Mesendoderm (in vitro differentiated cells): ENCODE measurements around the gene ZC3H7B.

Experiments
- DNase-seq: peaks from one replicate; pipeline ENCODE4 v3.0.0; 2013
- H2AK5ac ChIP-seq: 2 replicates; pipeline ENCODE4 v1.6.1; 2013; ENCODE audit warnings: low read length, inconsistent platforms
- H2BK120ac ChIP-seq: 2 replicates; pipeline ENCODE4 v1.6.1; 2013; ENCODE audit warnings: low read depth, mild to moderate bottlenecking, low read length, moderate library complexity, mixed read lengths
- H2BK15ac ChIP-seq: replicated peaks from 2 replicates; pipeline ENCODE4 v1.6.1; 2013; ENCODE audit warnings: low read depth, mild to moderate bottlenecking, moderate library complexity
- H2BK5ac ChIP-seq: 2 replicates; pipeline ENCODE4 v1.6.1; 2013; ENCODE audit warnings: low read length, inconsistent platforms
- H3K18ac ChIP-seq: 2 replicates; pipeline ENCODE4 v1.6.1; 2013; ENCODE audit warnings: mild to moderate bottlenecking, low read length, mixed read lengths
- H3K23ac ChIP-seq: one replicate; pipeline ENCODE4 v1.6.1; 2013; ENCODE audit warnings: low read length
- H3K27ac ChIP-seq: 2 replicates; pipeline ENCODE4 v1.5.1; 2013; ENCODE audit warnings: low read depth, mild to moderate bottlenecking, inconsistent platforms, low read length, moderate library complexity
- H3K27me3 ChIP-seq: 2 replicates; pipeline ENCODE4 v1.6.1; 2013; ENCODE audit warnings: low read length, control low read depth, mild to moderate bottlenecking, inconsistent platforms; ENCODE audit not compliant: insufficient read depth, poor library complexity
- H3K36me3 ChIP-seq: 2 replicates; pipeline ENCODE4 v1.6.1; 2013; ENCODE audit warnings: low read length, inconsistent platforms; ENCODE audit not compliant: control insufficient read depth, insufficient read depth
- H3K4ac ChIP-seq: one replicate; pipeline ENCODE4 v1.6.1; 2013; ENCODE audit warnings: low read depth, mild to moderate bottlenecking, low read length, moderate library complexity
- H3K4me1 ChIP-seq: 2 replicates; pipeline ENCODE4 v1.6.1; 2013; ENCODE audit warnings: low read depth, low read length, inconsistent platforms; ENCODE audit not compliant: control insufficient read depth
- H3K4me2 ChIP-seq: 2 replicates; pipeline ENCODE4 v1.6.1; 2013; ENCODE audit warnings: low read length
- H3K4me3 ChIP-seq: 2 replicates; pipeline ENCODE4 v1.5.1; 2013; ENCODE audit warnings: mild to moderate bottlenecking, low read length
- H3K56ac ChIP-seq: one replicate; pipeline ENCODE4 v1.6.1; 2013; ENCODE audit warnings: low read length
- H3K79me1 ChIP-seq: 2 replicates; pipeline ENCODE4 v1.6.1; 2013; ENCODE audit warnings: low read length, inconsistent platforms
- H3K79me2 ChIP-seq: 2 replicates; pipeline ENCODE4 v1.6.1; 2013; ENCODE audit warnings: mild to moderate bottlenecking, low read length; ENCODE audit not compliant: control insufficient read depth, insufficient read depth
- H3K9ac ChIP-seq: 2 replicates; pipeline ENCODE4 v1.6.1; 2013; ENCODE audit warnings: low read length, inconsistent platforms
- H4K5ac ChIP-seq: one replicate; pipeline ENCODE4 v1.6.1; 2013; ENCODE audit warnings: low read length
- H4K8ac ChIP-seq: one replicate; pipeline ENCODE4 v1.6.1; 2013; ENCODE audit warnings: low read depth, mild to moderate bottlenecking, control low read depth, low read length, moderate library complexity
- WGBS: extraction: QIAGEN DNeasy Blood & Tissue Kit; methylation state at CpG from one replicate; pipeline ENCODE4 v1.1.7; 2013; ENCODE audit warnings: low lambda C conversion rate, missing lambda C conversion rate; ENCODE audit not compliant: insufficient coverage; ENCODE audit errors: extremely low coverage; 5-methylcytosine and 5-hydroxymethylcytosine counted together

ZC3H7B gene

GRCh38 chr22:41280854-41281253 lies 20.5 kb upstream of the ZC3H7B start:
- Histone ChIP-seq H3K18ac (no peak overlapping the region), H3K9ac (no peak overlapping the region), H3K36me3 (peaks cover 12% of the 10 kb centered on the region), H2BK15ac (no peak overlapping the region), H3K4me3 (no peak overlapping the region), H3K4ac (no peak overlapping the region), H2BK120ac (no peak overlapping the region), H3K56ac (no peak overlapping the region), H2AK5ac (no peak overlapping the region), H4K5ac (no peak overlapping the region), H3K27me3 (no peaks in the 10 kb centered on the region), H3K4me2 (no peak overlapping the region), H3K79me1 (peaks cover 15% of the 10 kb centered on the region), H3K4me1 (no peaks in the 10 kb centered on the region), H4K8ac (no peak overlapping the region), H2BK5ac (no peak overlapping the region), H3K79me2 (peaks cover 28% of the 10 kb centered on the region), H3K23ac (no peak overlapping the region), H3K27ac (no peak overlapping the region)
- no peak for DNase-seq
- WGBS: no CpG with 5 or more reads among the region's 2 CpGs

- H3K27me3 ChIP-seq: no peaks in the 10 kb centered on the region
- no peak overlapping the region for H3K27ac ChIP-seq
- H3K9ac ChIP-seq: peak overlapping the region; percentile 91
- H2BK5ac ChIP-seq: no peak overlapping the region
- peaks cover 4% of the 10 kb centered on the region for H3K4me1 ChIP-seq
- H3K79me1 ChIP-seq: peaks cover 14% of the 10 kb centered on the region
- H3K18ac ChIP-seq: no peak overlapping the region
- no peak overlapping the region for H3K4me3 ChIP-seq
- DNase-seq: no peak
- no peak overlapping the region for H2BK15ac ChIP-seq
- no peak overlapping the region for H3K4me2 ChIP-seq
- no peak overlapping the region for H4K8ac ChIP-seq
- H3K56ac ChIP-seq: peak overlapping the region; percentile 95
- H3K79me2 ChIP-seq: peaks cover 28% of the 10 kb centered on the region
- H3K36me3 ChIP-seq: peaks cover 12% of the 10 kb centered on the region
- H2BK120ac ChIP-seq: no peak overlapping the region
- H2AK5ac ChIP-seq: no peak overlapping the region
- no peak overlapping the region for H3K4ac ChIP-seq
- no peak overlapping the region for H3K23ac ChIP-seq
- no peak overlapping the region for H4K5ac ChIP-seq
- no CpG with 5 or more reads among the region's 10 CpGs for WGBS
Observed at GRCh38 chr22:41284465-41284864, 16.9 kb upstream of the ZC3H7B start.

- peaks cover 28% of the 10 kb centered on the region for H3K79me2 ChIP-seq
- H3K9ac ChIP-seq: peak overlapping the region; percentile 91
- peaks cover 14% of the 10 kb centered on the region for H3K79me1 ChIP-seq
- H3K4me1 ChIP-seq: peaks cover 4% of the 10 kb centered on the region
- no peak overlapping the region for H4K5ac ChIP-seq
- H3K18ac ChIP-seq: peak overlapping the region; percentile 85
- peak overlapping the region; percentile 84 for H3K4me3 ChIP-seq
- peak overlapping the region; percentile 83 for H3K4me2 ChIP-seq
- H2BK15ac ChIP-seq: no peak overlapping the region
- peak overlapping the region; percentile 39 for H2BK5ac ChIP-seq
- WGBS: no CpG with 5 or more reads among the region's 30 CpGs
- peaks cover 7% of the 10 kb centered on the region for H3K36me3 ChIP-seq
- no peak overlapping the region for H4K8ac ChIP-seq
- DNase-seq: peak; percentile 91
- no peak overlapping the region for H2AK5ac ChIP-seq
- peak overlapping the region; percentile 95 for H3K56ac ChIP-seq
- H2BK120ac ChIP-seq: no peak overlapping the region
- H3K27me3 ChIP-seq: no peaks in the 10 kb centered on the region
- H3K23ac ChIP-seq: peak overlapping the region; percentile 11
- peak overlapping the region; percentile 82 for H3K4ac ChIP-seq
- H3K27ac ChIP-seq: peak overlapping the region; percentile 87
Observed at GRCh38 chr22:41285441-41285819, 15.9 kb upstream of the ZC3H7B start.

GRCh38 chr22:41285820-41286638 lies 15.3 kb upstream of the ZC3H7B start, which contains the start of gene RANGAP1:
Gene RANGAP1 (minus strand): TSS chr22:41286187. CDS start chr22:41281044, 5,143 bp downstream.
- peak; percentile 100 for DNase-seq
- H3K4me2 ChIP-seq: peak within 1 kb of the TSS; percentile 83
- H3K18ac ChIP-seq: peak within 1 kb of the TSS; percentile 85
- H3K4me1 ChIP-seq: peaks cover 4% of the 10 kb centered on the region
- peak within 1 kb of the TSS; percentile 11 for H3K23ac ChIP-seq
- no CpG with 5 or more reads among the region's 77 CpGs for WGBS
- H2BK5ac ChIP-seq: peak within 1 kb of the TSS; percentile 41
- no peak within 1 kb of the TSS for H4K8ac ChIP-seq
- H3K4ac ChIP-seq: peak within 1 kb of the TSS; percentile 82
- peak within 1 kb of the TSS; percentile 91 for H3K9ac ChIP-seq
- H3K4me3 ChIP-seq: peak within 1 kb of the TSS; percentile 84
- no peaks in the 10 kb centered on the region for H3K27me3 ChIP-seq
- peaks cover 10% of the 10 kb centered on the region for H3K79me1 ChIP-seq
- peak within 1 kb of the TSS; percentile 87 for H3K27ac ChIP-seq
- peaks cover 5% of the 10 kb centered on the region for H3K36me3 ChIP-seq
- peaks cover 28% of the 10 kb centered on the region for H3K79me2 ChIP-seq
- no peak within 1 kb of the TSS for H2BK120ac ChIP-seq
- H3K56ac ChIP-seq: peak within 1 kb of the TSS; percentile 95
- peak within 1 kb of the TSS; percentile 59 for H4K5ac ChIP-seq
- no peak within 1 kb of the TSS for H2BK15ac ChIP-seq
- H2AK5ac ChIP-seq: peak within 1 kb of the TSS; percentile 71

GRCh38 chr22:41286639-41287091 lies 14.7 kb upstream of the ZC3H7B start:
- Histone ChIP-seq H4K5ac (peak overlapping the region; percentile 59), H2AK5ac (peak overlapping the region; percentile 71), H3K79me1 (peaks cover 6% of the 10 kb centered on the region), H2BK5ac (peak overlapping the region; percentile 41), H3K4me2 (peak overlapping the region; percentile 26), H2BK120ac (no peak overlapping the region), H3K4me1 (peaks cover 4% of the 10 kb centered on the region), H3K18ac (no peak overlapping the region), H3K23ac (no peak overlapping the region), H3K4me3 (no peak overlapping the region), H3K27me3 (no peaks in the 10 kb centered on the region), H3K56ac (peak overlapping the region; percentile 25), H4K8ac (no peak overlapping the region), H2BK15ac (no peak overlapping the region), H3K9ac (peak overlapping the region; percentile 54), H3K36me3 (peaks cover 4% of the 10 kb centered on the region), H3K27ac (no peak overlapping the region), H3K4ac (no peak overlapping the region), H3K79me2 (peaks cover 24% of the 10 kb centered on the region)
- no peak for DNase-seq
- WGBS: no CpG with 5 or more reads among the region's 15 CpGs
